Keratinocyte (primary cell): Measurements from ENCODE around the gene ATP6V0B. TPM values are rescaled to one million over a fixed set of nuclear protein-coding genes. Genes with fewer than 3 reads are reported as not detected.

Experiments
- DNase-seq: peaks from one replicate; pipeline ENCODE4 v3.0.0-alpha.2; 2011; ENCODE audit warnings: low read depth, missing footprints, low spot score
- FAIRE-seq: peaks from 2 replicates; lab custom pipeline; 2011; peaks lifted over from hg19 to GRCh38; lab: Jason Lieb, UNC
- H2AFZ ChIP-seq: 2 replicates; pipeline ENCODE4 v1.6.0; 2012; ENCODE audit warnings: low read length, control low read depth, inconsistent platforms; ENCODE audit not compliant: control insufficient read depth
- H3K27ac ChIP-seq: 2 replicates; pipeline ENCODE4 v1.5.1; 2011; ENCODE audit warnings: low read length; ENCODE audit not compliant: control insufficient read depth, insufficient read depth
- H3K27me3 ChIP-seq: 3 replicates; pipeline ENCODE4 v1.6.0; 2011; ENCODE audit warnings: low read length; ENCODE audit not compliant: control insufficient read depth, insufficient read depth; ENCODE audit errors: extremely low read depth
- H3K36me3 ChIP-seq, 2 experiments: 2 replicates in 1 of 2; 3 replicates in 1 of 2; pipeline ENCODE4 v1.5.1; 2011; ENCODE audit warnings: low read length in 2 of 2, mild to moderate bottlenecking in 1 of 2; ENCODE audit not compliant: control insufficient read depth in 2 of 2, insufficient read depth in 2 of 2; ENCODE audit errors: extremely low read depth in 1 of 2
- H3K4me1 ChIP-seq: 3 replicates; pipeline ENCODE4 v1.5.1; 2011; ENCODE audit warnings: low read length; ENCODE audit not compliant: control insufficient read depth, insufficient read depth; ENCODE audit errors: extremely low read depth
- H3K4me2 ChIP-seq: 3 replicates; pipeline ENCODE4 v1.6.0; 2011; ENCODE audit warnings: low read depth, low read length; ENCODE audit not compliant: control insufficient read depth, insufficient read depth; ENCODE audit errors: extremely low read depth
- H3K4me3 ChIP-seq, 3 experiments: fragments of 200-600 bp in 1 of 3; sonication (generic) in 1 of 3; 2 replicates in 2 of 3; 3 replicates in 1 of 3; pipeline ENCODE4 v1.5.1; 2011 to 2016; ENCODE audit warnings: low read length in 3 of 3, mild to moderate bottlenecking in 3 of 3, control low read depth in 2 of 3, inconsistent platforms in 1 of 3, low read depth in 1 of 3, mixed read lengths in 1 of 3, mixed run types in 1 of 3, moderate library complexity in 1 of 3; ENCODE audit not compliant: control insufficient read depth in 2 of 3, insufficient read depth in 2 of 3; ENCODE audit errors: extremely low read depth in 1 of 3
- H3K79me2 ChIP-seq: 2 replicates; pipeline ENCODE4 v1.6.0; 2012; ENCODE audit warnings: low read length; ENCODE audit not compliant: control insufficient read depth, insufficient read depth
- H3K9ac ChIP-seq: 3 replicates; pipeline ENCODE4 v1.6.0; 2011; ENCODE audit warnings: low read length; ENCODE audit not compliant: control insufficient read depth, insufficient read depth; ENCODE audit errors: extremely low read depth
- H3K9me1 ChIP-seq: 3 replicates; pipeline ENCODE4 v1.6.0; 2011; ENCODE audit warnings: low read length; ENCODE audit not compliant: control insufficient read depth, insufficient read depth; ENCODE audit errors: extremely low read depth
- H3K9me3 ChIP-seq: 2 replicates; pipeline ENCODE4 v1.5.1; 2012; ENCODE audit warnings: low read depth, low read length; ENCODE audit not compliant: control insufficient read depth
- H4K20me1 ChIP-seq: 3 replicates; pipeline ENCODE4 v1.6.0; 2011; ENCODE audit warnings: low read length; ENCODE audit not compliant: control insufficient read depth, insufficient read depth; ENCODE audit errors: extremely low read depth
- CTCF ChIP-seq, 3 experiments: IDR thresholded peaks in 1 of 3; conservative IDR thresholded peaks in 1 of 3; optimal IDR thresholded peaks in 1 of 3; 2 replicates in 2 of 3; 3 replicates in 1 of 3; pipeline versions ENCODE3 to v1.5.1; 2011; ENCODE audit warnings: low read length in 3 of 3, mild to moderate bottlenecking in 3 of 3, moderate library complexity in 2 of 3, control low read depth in 1 of 3, inconsistent platforms in 1 of 3; ENCODE audit not compliant: insufficient read depth in 2 of 3; ENCODE audit errors: extremely low read depth in 1 of 3
- EZH2 ChIP-seq: IDR thresholded peaks from one replicate; pipeline ENCODE4 v1.6.1; 2012; ENCODE audit warnings: inconsistent platforms, mild to moderate bottlenecking, low read length, moderate library complexity
- dilution Hi-C: fragments of 300-500 bp; cut with MboI; formaldehyde crosslinking; loops from one replicate; pipeline ENCODE4 v1.7.0; 2020; ENCODE audit warnings: low sequenced_read_pairs; ENCODE audit not compliant: extremely low pct_ligation_motif_present
- polyA plus RNA-seq, 5 experiments: library from polyadenylated mRNA; depleted of rRNA in 3 of 5; stranded (reverse) in 3 of 5; stranded (forward) in 1 of 5; unstranded in 1 of 5; fragments of >200 nt; gene quantifications; 1 replicate in 1 of 5; 2 replicates in 3 of 5; 3 replicates in 1 of 5; pipeline versions ENCODE4 v1.2.1 to v1.2.3, GENCODE V29; 2011 to 2012; ENCODE audit warnings: missing spikeins in 2 of 5, low read depth in 1 of 5, low replicate concordance in 1 of 5

ATP6V0B gene
- polyA plus RNA-seq, 1 donor (not counting 4 experiments of a cell fraction or from before 2014, with no cell fraction given), result 195 TPM

DNA sequence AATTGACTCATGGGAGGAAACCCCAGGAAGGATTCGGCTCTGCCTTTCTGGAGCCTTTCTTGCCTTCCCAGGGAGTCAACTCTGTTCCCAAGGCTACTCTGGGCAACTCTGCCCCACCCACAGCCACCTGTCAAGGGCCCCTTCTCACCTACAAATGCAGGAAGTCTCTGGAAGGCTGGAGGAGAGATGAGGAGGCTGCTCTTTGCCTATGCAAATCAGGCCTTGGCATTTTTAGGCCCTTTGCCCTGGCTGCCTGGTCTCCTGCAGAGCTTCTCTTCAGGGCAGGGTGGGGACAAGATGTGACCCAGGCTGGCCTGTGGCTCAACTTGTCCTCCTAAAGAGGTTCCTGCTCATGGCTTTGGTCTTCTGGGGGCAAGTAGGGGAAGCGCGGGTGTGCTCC lies 51.1 kb downstream of the ATP6V0B start:
- Histone ChIP-seq H3K4me1 (peaks cover 24% of the 10 kb centered on the region), H3K79me2 (no peaks in the 10 kb centered on the region), H2AFZ (no peak overlapping the region), H3K4me2 (no peak overlapping the region), H3K27ac (no peak overlapping the region), H3K36me3 (peaks cover 2 to 16% of the 10 kb centered on the region in 2 experiments), H3K27me3 (no peaks in the 10 kb centered on the region), H3K9me1 (peaks cover 2% of the 10 kb centered on the region), H3K9me3 (no peaks in the 10 kb centered on the region), H4K20me1 (no peaks in the 10 kb centered on the region), H3K4me3 (no peak overlapping the region), H3K9ac (no peak overlapping the region)
- DNase-seq (no peak), FAIRE-seq (no peak)
- no peak for TF ChIP-seq EZH2
- TF ChIP-seq CTCF (optimal IDR thresholded peaks at IDR 0.05 in 1 of 3, IDR thresholded peaks at IDR 0.05 in 1 of 3, conservative IDR thresholded peaks at IDR 0.05 in 1 of 3; ENCODE audit: extremely low read depth in 1 of 3, insufficient read depth in 2 of 3, low read length in 3 of 3), result no peak
- dilution Hi-C loops, result no loop called here

GRCh38 chr1:44027320-44027719 lies 52.6 kb downstream of the ATP6V0B start:
- Histone ChIP-seq H3K79me2 (no peaks in the 10 kb centered on the region), H4K20me1 (no peaks in the 10 kb centered on the region), H3K4me1 (peaks cover 33% of the 10 kb centered on the region), H3K4me2 (no peak overlapping the region), H3K27ac (no peak overlapping the region), H3K9me1 (peaks cover 2% of the 10 kb centered on the region), H3K36me3 (peaks cover 2 to 16% of the 10 kb centered on the region in 2 experiments), H3K27me3 (no peaks in the 10 kb centered on the region), H3K4me3 (no peak overlapping the region), H3K9me3 (no peaks in the 10 kb centered on the region), H2AFZ (no peak overlapping the region), H3K9ac (no peak overlapping the region)
- DNase-seq, result no peak
- dilution Hi-C loops, result no loop called here
- no peak for FAIRE-seq
- TF ChIP-seq CTCF (optimal IDR thresholded peaks at IDR 0.05 in 1 of 3, IDR thresholded peaks at IDR 0.05 in 1 of 3, conservative IDR thresholded peaks at IDR 0.05 in 1 of 3; ENCODE audit: extremely low read depth in 1 of 3, insufficient read depth in 2 of 3, low read length in 3 of 3) (no peak), EZH2 (no peak)

Other genes starting within 250 kb of the ATP6V0B start
- 27.2 to 49.5 TPM (median 36.0 TPM) in 3 replicates for gene ARTN, start 41.2 kb upstream of the ATP6V0B start, polyA plus RNA-seq
- gene IPO13, start 28.0 kb upstream of the ATP6V0B start, polyA plus RNA-seq, result 20.7 to 40.0 TPM (median 35.7 TPM) in 3 replicates
- gene DPH2, start 5.0 kb upstream of the ATP6V0B start, polyA plus RNA-seq, result 30.3 to 35.1 TPM (median 33.5 TPM) in 3 replicates
- 39.6 to 60.7 TPM (median 50.4 TPM) in 3 replicates for gene B4GALT2, start 4.2 kb downstream of the ATP6V0B start, polyA plus RNA-seq
- gene CCDC24, start 16.6 kb downstream of the ATP6V0B start, polyA plus RNA-seq, result 5.2 to 6.2 TPM (median 5.2 TPM) in 3 replicates
- 4.3 to 7.5 TPM (median 5.3 TPM) in 3 replicates for gene SLC6A9, start 56.5 kb downstream of the ATP6V0B start, polyA plus RNA-seq
- gene KLF17, start 143.9 kb downstream of the ATP6V0B start, polyA plus RNA-seq, result 0.03 TPM in 1 of 3 replicates, not detected in the others
- not detected in 3 replicates for gene KLF18, start 166.7 kb downstream of the ATP6V0B start, polyA plus RNA-seq
- 25.9 to 30.0 TPM (median 27.2 TPM) in 3 replicates for gene DMAP1, start 238.5 kb downstream of the ATP6V0B start, polyA plus RNA-seq